Activated CD4-positive, alpha-beta T cell treated with anti-CD3 and anti-CD28 coated beads for 36 hours (primary cell): Measurements from ENCODE around the gene BCDIN3D. TPM values are rescaled to one million over a fixed set of nuclear protein-coding genes. Genes with fewer than 3 reads are reported as not detected.

ENCODE experiments used
- ATAC-seq: fragments of 200-7000 bp; cut with Tn5 transposase; one replicate; pipeline ENCODE4 v1.10.0; 2021; ENCODE audit warnings: mild to moderate bottlenecking, moderate library complexity
- CTCF ChIA-PET: fragments of 350-600 bp; sonication (Branson Sonifier 250); formaldehyde crosslinking; loops from one replicate; lab custom pipeline; 2021; ENCODE audit warnings: antibody characterized with exemption; lab: Charles Lee
- POLR2A ChIA-PET: fragments of 350-600 bp; sonication (Branson Sonifier 250); formaldehyde crosslinking; loops from one replicate; lab custom pipeline; 2021; ENCODE audit warnings: antibody characterized with exemption, inconsistent platforms; lab: Charles Lee
- DNase-seq: peaks from one replicate; pipeline ENCODE4 v3.0.0-alpha.2; 2020
- H3K27ac Mint-ChIP-seq: one replicate; pipeline ENCODE4 v1.8.0; 2021; ENCODE audit warnings: mixed read lengths
- H3K27me3 Mint-ChIP-seq: one replicate; pipeline ENCODE4 v1.8.0; 2021; ENCODE audit warnings: mixed read lengths
- H3K36me3 Mint-ChIP-seq: one replicate; pipeline ENCODE4 v1.8.0; 2021; ENCODE audit warnings: low read depth, mixed read lengths
- H3K4me1 Mint-ChIP-seq: one replicate; pipeline ENCODE4 v1.8.0; 2021; ENCODE audit warnings: mixed read lengths
- H3K4me3 Mint-ChIP-seq: one replicate; pipeline ENCODE4 v1.8.0; 2021; ENCODE audit warnings: mild to moderate bottlenecking, moderate library complexity, mixed read lengths
- H3K9me3 Mint-ChIP-seq: one replicate; pipeline ENCODE4 v1.8.0; 2021; ENCODE audit warnings: low read depth, mixed read lengths
- intact Hi-C, 2 experiments: fragments of 100-400 bp; cut with DNase I in 1 of 2; cut with micrococcal nuclease in 1 of 2; formaldehyde crosslinking; loops; one replicate each; pipeline versions ENCODE4 v1.14.2 to v1.15.1; 2022 to 2024; cut with DNase I, micrococcal nuclease
- total RNA-seq, 2 experiments: library from RNA; stranded (reverse); gene quantifications; one replicate each; pipeline ENCODE4 v1.2.3, GENCODE V29; 2021

BCDIN3D gene
- total RNA-seq, 2 experiments from 2014 or later = 5.5 to 5.6 TPM

DNA sequence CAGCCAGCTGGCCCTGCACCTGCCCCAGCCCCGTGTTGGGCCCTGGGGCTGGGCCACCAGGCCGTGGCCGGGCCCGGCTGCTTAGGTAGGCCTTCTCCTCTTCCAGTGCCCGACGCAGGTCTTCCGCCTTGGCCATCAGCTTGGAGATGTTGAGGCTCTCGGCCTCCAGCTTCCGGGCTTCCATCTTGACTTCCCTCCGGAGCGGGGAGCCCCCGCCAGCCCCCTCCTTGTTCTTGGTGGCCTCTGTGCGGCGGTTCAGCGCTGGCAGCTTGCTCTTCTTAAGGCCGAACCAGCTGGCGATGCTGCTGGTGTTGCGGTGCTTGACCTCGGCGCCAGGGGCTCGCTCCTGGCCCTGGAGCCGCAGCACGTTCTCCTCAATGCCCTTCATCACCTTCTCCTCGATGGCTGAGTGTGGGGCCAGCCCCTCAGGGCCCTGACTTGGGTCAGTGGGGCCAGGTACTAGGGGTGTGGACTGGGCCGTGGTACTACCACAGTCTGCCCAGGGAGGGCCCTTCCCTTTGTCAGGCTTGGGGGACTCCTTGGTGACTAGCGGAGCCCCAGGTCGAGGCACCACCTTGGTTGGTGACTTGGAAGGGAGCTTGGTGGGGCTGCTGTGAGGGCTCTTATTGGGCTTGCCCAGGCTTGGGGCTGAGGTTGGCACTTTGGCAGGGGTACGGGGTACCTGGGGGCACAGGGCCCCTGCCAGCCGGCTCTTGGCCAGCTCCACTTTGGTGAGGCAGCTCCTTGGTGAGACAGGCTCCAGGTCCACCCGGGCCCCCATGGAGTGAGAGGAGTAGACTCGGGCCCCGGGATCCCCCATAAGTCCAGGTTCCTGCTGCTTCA lies 47.9 kb downstream of the BCDIN3D start:
- Mint-ChIP-seq H3K4me1 (no peaks in the 10 kb centered on the region), H3K27me3 (no peaks in the 10 kb centered on the region), H3K9me3 (no peaks in the 10 kb centered on the region), H3K27ac (no peak overlapping the region), H3K36me3 (no peaks in the 10 kb centered on the region), H3K4me3 (no peak overlapping the region)
- ChIA-PET POLR2A (interaction anchor here (0.5 kb wide), 1 partner anchor 228 kb away, joined by 4 read pairs; no protein-coding TSS in a partner anchor), CTCF (no interaction called here)
- intact Hi-C loops = no loop called here
- DNase-seq (no peak), ATAC-seq (no peak)

DNA sequence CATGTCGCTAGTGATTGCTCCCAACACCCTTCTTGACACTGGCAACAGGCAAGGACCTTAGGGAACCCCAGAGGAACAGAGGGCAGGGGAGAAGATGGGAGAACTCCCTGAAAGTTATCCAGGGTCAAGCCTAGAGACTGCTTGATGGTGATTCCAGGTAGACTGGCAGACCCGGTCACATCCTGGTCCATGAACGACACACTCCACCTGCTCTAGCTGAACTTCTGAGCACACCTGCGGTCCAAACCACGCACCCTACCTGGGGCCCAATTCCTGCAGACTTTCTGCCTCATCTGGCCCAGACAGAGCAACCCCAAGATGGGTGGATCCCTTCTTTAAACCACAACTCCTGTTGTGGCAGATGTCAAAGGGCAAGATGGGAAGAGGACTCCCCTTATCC lies 48.9 kb downstream of the BCDIN3D start:
- ATAC-seq (no peak), DNase-seq (no peak)
- ChIA-PET CTCF (interaction anchor here (0.6 kb wide), 1 partner anchor 952 kb away, joined by 3 read pairs; no protein-coding TSS in a partner anchor), POLR2A (no interaction called here)
- H3K4me3 Mint-ChIP-seq = no peak overlapping the region
- no peaks in the 10 kb centered on the region for H3K36me3 Mint-ChIP-seq
- no peaks in the 10 kb centered on the region for H3K27me3 Mint-ChIP-seq
- H3K4me1 Mint-ChIP-seq = no peaks in the 10 kb centered on the region
- H3K9me3 Mint-ChIP-seq = no peaks in the 10 kb centered on the region
- intact Hi-C loops = no loop called here
- no peak overlapping the region for H3K27ac Mint-ChIP-seq

DNA sequence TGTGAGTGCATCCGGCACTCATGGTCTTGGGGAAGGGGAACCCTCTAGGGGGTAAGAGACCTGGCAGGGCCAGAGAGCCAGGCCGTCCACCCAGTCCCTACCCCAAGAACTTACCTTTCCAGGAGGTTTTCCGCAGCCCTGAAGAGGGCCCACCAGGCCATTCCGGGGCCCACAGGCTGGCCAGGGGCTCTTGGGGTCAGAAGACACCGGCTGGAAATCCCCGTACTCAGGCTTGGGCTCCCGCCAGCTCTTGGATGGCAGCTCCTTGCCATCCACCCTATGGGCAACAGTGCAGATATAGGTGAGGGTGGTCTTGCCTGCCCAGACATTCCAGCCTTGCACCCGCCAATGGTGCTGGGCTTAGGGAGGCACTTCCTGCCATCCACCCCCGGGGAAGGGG lies 49.3 kb downstream of the BCDIN3D start:
- POLR2A ChIA-PET = no interaction called here
- no peaks in the 10 kb centered on the region for H3K36me3 Mint-ChIP-seq
- no peak for DNase-seq
- intact Hi-C loops = no loop called here
- H3K4me1 Mint-ChIP-seq = no peaks in the 10 kb centered on the region
- CTCF ChIA-PET = no interaction called here
- no peaks in the 10 kb centered on the region for H3K27me3 Mint-ChIP-seq
- no peak overlapping the region for H3K27ac Mint-ChIP-seq
- no peak overlapping the region for H3K4me3 Mint-ChIP-seq
- no peak for ATAC-seq
- H3K9me3 Mint-ChIP-seq = no peaks in the 10 kb centered on the region

DNA sequence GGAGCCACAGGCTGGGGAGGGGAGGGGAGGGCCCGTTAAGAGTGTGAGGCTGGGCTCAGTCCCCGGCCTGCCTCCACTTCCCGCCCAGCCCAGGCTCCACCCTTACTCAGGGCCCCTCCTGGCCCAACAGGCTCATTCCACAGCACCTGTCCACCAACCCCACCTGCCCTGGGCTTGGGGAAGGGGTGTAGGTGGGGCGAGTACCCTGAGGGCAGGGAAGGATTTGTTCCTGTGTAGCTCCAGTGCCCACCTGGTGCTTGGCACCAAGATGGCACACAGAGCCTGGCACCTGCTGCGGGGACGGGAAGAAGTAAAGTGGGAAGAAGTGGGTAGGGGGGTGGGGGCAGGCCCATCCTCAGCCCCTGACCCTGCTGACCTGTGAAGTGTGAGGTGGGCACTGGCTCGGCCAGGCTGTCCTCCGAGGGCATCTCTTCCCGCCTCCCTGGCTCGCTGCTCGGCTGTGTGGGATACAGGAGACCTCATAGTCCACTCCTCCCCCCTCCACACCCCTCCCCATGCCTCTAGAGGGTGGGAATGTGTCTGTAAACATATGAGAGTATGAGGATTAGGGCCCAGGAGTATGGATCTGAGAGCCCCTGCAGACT lies 49.8 kb downstream of the BCDIN3D start:
- CTCF ChIA-PET = no interaction called here
- Mint-ChIP-seq H3K4me3 (no peak overlapping the region), H3K27ac (no peak overlapping the region), H3K4me1 (no peaks in the 10 kb centered on the region), H3K36me3 (no peaks in the 10 kb centered on the region), H3K27me3 (no peaks in the 10 kb centered on the region), H3K9me3 (no peaks in the 10 kb centered on the region)
- DNase-seq = no peak
- ATAC-seq = no peak
- POLR2A ChIA-PET = no interaction called here
- intact Hi-C loops = no loop called here

DNA sequence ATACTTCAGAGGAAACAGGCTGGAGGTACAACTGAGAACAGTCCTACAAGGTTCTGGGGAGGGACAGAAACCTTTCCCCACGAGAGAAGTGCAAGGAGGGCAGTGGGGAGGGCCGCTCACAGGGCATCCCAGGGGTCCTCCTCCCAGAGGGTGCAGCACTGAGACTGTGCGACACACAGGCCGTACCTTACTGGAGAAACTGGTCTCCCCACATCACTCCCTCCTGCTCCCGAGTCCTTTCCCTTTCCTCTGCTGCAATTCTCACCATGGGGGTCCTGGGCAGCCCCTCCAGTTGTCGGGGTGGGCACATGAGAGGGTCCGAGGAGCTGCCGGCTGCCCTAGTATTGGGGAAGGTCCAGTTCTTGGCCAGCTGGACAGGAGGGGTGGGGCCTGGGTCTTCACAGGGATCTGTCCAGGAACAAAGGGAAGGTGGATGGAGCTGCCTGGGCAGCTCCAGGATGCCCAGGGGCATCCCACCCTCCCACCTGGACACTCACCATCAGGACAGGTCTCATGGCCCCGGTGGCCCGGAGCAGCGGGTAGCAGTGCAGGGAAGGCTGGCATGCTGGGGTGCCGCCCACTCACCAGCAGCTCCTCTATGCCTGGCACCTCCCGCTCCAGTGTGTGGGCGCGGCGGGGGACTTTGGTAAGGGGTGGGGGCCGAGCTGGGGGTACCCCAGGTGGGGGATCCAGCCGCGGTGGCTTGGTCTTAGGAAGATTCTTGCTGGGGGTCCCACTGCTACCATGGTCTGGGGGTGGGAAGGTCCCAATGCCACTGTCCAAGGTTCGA lies 50.5 kb downstream of the BCDIN3D start:
- Mint-ChIP-seq H3K4me1 (no peaks in the 10 kb centered on the region), H3K27me3 (no peaks in the 10 kb centered on the region), H3K4me3 (no peak overlapping the region), H3K36me3 (no peaks in the 10 kb centered on the region), H3K27ac (no peak overlapping the region), H3K9me3 (peaks cover 5% of the 10 kb centered on the region)
- intact Hi-C loops = no loop called here
- ChIA-PET CTCF (no interaction called here), POLR2A (no interaction called here)
- ATAC-seq (no peak), DNase-seq (no peak)

DNA sequence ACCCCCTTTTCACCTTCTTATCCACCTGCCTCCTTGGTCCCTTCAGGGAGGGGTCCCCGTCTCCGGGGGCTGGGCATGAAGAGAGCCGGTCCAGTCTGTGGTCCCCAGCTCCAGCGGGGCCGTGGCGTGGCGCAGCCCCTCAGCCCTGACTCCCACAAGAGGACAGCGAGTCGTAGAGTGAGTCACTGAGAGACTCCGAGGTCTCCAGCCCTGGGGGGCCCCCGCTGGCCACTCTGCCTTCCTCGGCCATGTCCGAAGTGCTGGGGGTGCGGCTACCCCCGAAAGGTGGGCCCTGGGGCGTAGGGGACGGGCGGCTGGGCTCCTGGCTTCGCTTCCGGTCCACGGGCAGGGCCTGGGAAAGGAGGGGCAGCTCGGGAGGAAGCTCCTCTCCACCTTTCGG lies 51.2 kb downstream of the BCDIN3D start:
- ATAC-seq = no peak
- DNase-seq = no peak
- Mint-ChIP-seq H3K36me3 (no peaks in the 10 kb centered on the region), H3K4me1 (no peaks in the 10 kb centered on the region), H3K27ac (no peak overlapping the region), H3K27me3 (no peaks in the 10 kb centered on the region), H3K4me3 (no peak overlapping the region), H3K9me3 (peaks cover 5% of the 10 kb centered on the region)
- intact Hi-C loops = no loop called here
- ChIA-PET POLR2A (no interaction called here), CTCF (no interaction called here)

DNA sequence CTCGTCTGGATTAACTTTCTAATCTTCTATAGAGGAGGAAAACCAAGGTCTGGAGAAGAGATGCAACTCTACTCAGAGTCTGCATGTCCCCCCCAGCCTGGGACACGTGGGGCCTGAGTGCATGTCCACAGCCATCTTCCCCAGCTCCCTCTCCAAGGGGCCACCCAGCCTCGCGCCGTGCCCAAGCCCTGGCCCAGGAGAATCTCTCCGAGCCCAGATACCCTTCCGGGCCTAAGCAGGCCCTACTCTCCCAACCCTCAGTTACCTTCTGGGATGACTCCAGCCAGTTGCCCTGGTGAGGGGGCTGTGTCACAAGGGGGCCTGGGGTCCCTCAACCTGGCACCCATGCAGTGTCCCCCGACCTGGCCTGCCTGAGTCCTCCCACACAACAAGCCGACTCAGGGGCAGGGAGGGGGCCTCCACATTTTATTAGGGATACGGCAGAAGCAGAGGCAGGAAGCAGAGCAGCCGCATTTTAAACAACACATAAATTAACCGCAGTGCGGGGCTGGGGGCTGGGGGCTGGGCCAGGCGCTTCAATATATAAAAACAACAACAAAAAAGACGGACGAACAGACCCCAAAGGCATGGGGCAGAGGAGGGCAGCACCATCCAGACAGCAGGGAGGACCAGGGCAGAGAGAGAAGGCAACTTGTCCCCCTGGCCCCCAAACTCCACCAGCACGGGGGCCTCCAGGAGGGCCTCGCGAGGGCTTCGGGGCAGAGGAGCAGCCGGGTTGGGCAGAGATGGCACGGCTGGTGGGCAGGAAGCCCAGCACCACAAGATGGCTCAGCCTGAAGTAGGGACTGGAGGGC lies 52.0 kb downstream of the BCDIN3D start:
- no peaks in the 10 kb centered on the region for H3K36me3 Mint-ChIP-seq
- H3K4me3 Mint-ChIP-seq = no peak overlapping the region
- DNase-seq = no peak
- intact Hi-C loops = no loop called here
- POLR2A ChIA-PET = interaction anchor here (0.6 kb wide), 1 partner anchor 24 kb away, joined by 4 read pairs; no protein-coding TSS in a partner anchor
- H3K27ac Mint-ChIP-seq = no peak overlapping the region
- no peak for ATAC-seq
- H3K27me3 Mint-ChIP-seq = no peaks in the 10 kb centered on the region
- H3K4me1 Mint-ChIP-seq = no peaks in the 10 kb centered on the region
- CTCF ChIA-PET = no interaction called here
- H3K9me3 Mint-ChIP-seq = peaks cover 5% of the 10 kb centered on the region

DNA sequence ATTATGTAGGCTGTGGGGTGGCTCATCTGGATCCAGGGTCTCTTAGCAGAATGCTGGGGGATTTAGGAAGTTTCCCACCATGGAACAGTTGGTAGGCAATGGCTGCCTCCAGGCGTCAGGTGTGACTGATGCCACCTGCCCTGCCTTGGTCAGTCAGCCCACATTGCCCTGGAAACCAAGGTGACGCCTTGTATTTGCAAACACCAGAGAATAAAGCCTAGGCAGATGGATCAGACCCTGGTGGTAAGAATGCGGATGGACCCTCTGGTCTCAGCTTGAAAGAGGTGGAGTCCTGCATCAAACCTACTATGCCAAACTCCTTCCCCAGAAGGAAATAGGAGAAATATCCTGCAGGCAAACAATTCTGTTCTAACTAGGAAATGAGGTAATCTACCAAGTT lies 52.9 kb downstream of the BCDIN3D start:
- H3K4me3 Mint-ChIP-seq = no peak overlapping the region
- ChIA-PET CTCF (no interaction called here), POLR2A (no interaction called here)
- H3K27me3 Mint-ChIP-seq = no peaks in the 10 kb centered on the region
- no peak for DNase-seq
- intact Hi-C loops = no loop called here
- H3K27ac Mint-ChIP-seq = no peak overlapping the region
- peaks cover 5% of the 10 kb centered on the region for H3K9me3 Mint-ChIP-seq
- H3K4me1 Mint-ChIP-seq = no peaks in the 10 kb centered on the region
- no peak for ATAC-seq
- H3K36me3 Mint-ChIP-seq = no peaks in the 10 kb centered on the region

DNA sequence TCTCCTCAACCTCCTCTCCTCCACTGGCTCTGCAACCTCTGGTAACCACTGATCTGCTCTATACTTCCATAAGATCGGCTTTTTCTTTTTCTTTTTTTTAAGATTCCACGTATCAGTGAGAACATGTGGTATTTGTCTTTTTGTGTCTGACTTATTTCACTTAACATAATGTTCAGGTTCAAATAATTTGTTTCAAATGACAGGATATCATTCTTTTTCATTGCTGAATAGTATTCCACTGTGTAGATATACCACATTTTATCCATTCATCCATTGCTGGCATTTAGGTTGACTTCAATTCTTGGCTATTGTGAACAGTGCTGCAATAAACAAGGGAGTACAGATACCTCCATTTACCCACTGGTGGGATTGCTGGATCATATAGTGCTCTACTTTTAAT lies 55.2 kb downstream of the BCDIN3D start:
- ATAC-seq (no peak), DNase-seq (no peak)
- Mint-ChIP-seq H3K4me1 (no peaks in the 10 kb centered on the region), H3K27ac (no peak overlapping the region), H3K36me3 (no peaks in the 10 kb centered on the region), H3K9me3 (peaks cover 5% of the 10 kb centered on the region), H3K4me3 (no peak overlapping the region), H3K27me3 (peaks cover 12% of the 10 kb centered on the region)
- POLR2A ChIA-PET = no interaction called here
- CTCF ChIA-PET = no interaction called here
- intact Hi-C loops = no loop called here
